Astrocyte of the cerebellum (primary cell): Measurements from ENCODE around the gene HSPBP1.

Source experiments
- DNase-seq: peaks from one replicate; pipeline ENCODE4 v3.0.0-alpha.2; 2011; ENCODE audit warnings: low read depth
- H3K4me3 ChIP-seq: 2 replicates; pipeline ENCODE4 v1.5.1; 2011; ENCODE audit warnings: mild to moderate bottlenecking, low read depth, low read length, moderate library complexity
- CTCF ChIP-seq: IDR thresholded peaks from 2 replicates; pipeline ENCODE4 v1.5.1; 2012; ENCODE audit warnings: low read length, low read depth, moderate library complexity, mild to moderate bottlenecking; ENCODE audit errors: missing control alignments
- in situ Hi-C: cut with HindIII; loops from 2 replicates; pipeline ENCODE4 v1.10.0; 2017; ENCODE audit warnings: low sequenced_read_pairs

Gene HSPBP1

GRCh38 chr19:55241143-55241934, 38.6 kb downstream of the HSPBP1 start:
- no peak for DNase-seq
- in situ Hi-C loops = no loop called here
- TF ChIP-seq CTCF = no peak
- H3K4me3 ChIP-seq = no peak overlapping the region

- no peak for DNase-seq
- TF ChIP-seq CTCF = no peak
- in situ Hi-C loops = no loop called here
- H3K4me3 ChIP-seq = no peak overlapping the region
Measured at GRCh38 chr19:55240713-55241020, 39.2 kb downstream of the HSPBP1 start.

- DNase-seq = no peak
- in situ Hi-C loops = no loop called here
- TF ChIP-seq CTCF = no peak
- H3K4me3 ChIP-seq = no peak overlapping the region
Measured at GRCh38 chr19:55239004-55239403, 40.9 kb downstream of the HSPBP1 start.

GRCh38 chr19:55238030-55238429, 41.9 kb downstream of the HSPBP1 start:
- in situ Hi-C loops = no loop called here
- H3K4me3 ChIP-seq = no peak overlapping the region
- no peak for DNase-seq
- no peak for TF ChIP-seq CTCF

- H3K4me3 ChIP-seq = no peak overlapping the region
- in situ Hi-C loops = no loop called here
- DNase-seq = no peak
- TF ChIP-seq CTCF = no peak
Measured at GRCh38 chr19:55232986-55233385, 46.9 kb downstream of the HSPBP1 start.

GRCh38 chr19:55232286-55232602, 47.7 kb downstream of the HSPBP1 start:
- no peak for DNase-seq
- no peak overlapping the region for H3K4me3 ChIP-seq
- no peak for TF ChIP-seq CTCF
- in situ Hi-C loops = no loop called here
